GM10248 (cell line): ENCODE results near the gene TRAP1.
"Not testable (repeated sequence)": the region's sequence is repeated elsewhere in the genome, so short reads cannot be mapped to it uniquely, and the experiment has no call there.

Experiments
- CTCF ChIA-PET: fragments of 300-600 bp; sonication (Branson Sonifier 250); formaldehyde crosslinking; extraction: SDS; loops from one replicate; lab custom pipeline; 2021; ENCODE audit warnings: antibody characterized with exemption; lab: Yijun Ruan, JAX
- POLR2A ChIA-PET: fragments of 350-650 bp; sonication (Branson Sonifier 250); formaldehyde crosslinking; extraction: SDS; loops from one replicate; lab custom pipeline; 2020; ENCODE audit warnings: antibody characterized with exemption; lab: Yijun Ruan, JAX
- DNase-seq: peaks from one replicate; pipeline ENCODE4 v3.0.0; 2012; ENCODE audit errors: extremely low spot score
- CTCF ChIP-seq: IDR thresholded peaks from 2 replicates; pipeline ENCODE4 v1.5.1; 2012; ENCODE audit warnings: mild to moderate bottlenecking, low read depth; ENCODE audit errors: extremely low read depth, missing control alignments, control extremely low read depth

The TRAP1 gene

GRCh38 chr16:3718628-3719027 is 1.3 kb upstream of the TRAP1 start:
- ChIA-PET POLR2A (no interaction called here), CTCF (interaction anchor here (0.9 kb wide), 1 partner anchor 31 kb away, joined by 3 read pairs; no protein-coding TSS in a partner anchor)
- no peak for TF ChIP-seq CTCF
- DNase-seq, result no peak

DNA sequence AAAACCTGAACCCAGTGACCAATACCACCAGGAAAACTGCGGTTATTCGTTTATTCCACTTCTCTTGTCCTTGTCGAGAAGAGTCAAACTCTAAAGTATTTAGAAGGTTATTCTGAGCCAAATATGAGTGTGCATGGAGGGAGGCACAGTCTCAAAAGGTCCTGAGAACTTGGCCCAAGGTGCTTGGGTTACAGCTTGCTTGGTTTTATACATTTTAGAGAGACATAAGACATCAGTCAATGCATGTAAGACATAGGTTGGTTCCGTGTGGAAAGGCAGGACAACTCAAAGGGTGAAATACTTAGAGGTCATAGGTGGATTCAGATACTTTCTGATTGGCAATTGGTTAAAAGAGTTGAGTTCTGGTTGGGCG is 681 bp upstream of the TRAP1 start:
- no peak for DNase-seq
- no peak for TF ChIP-seq CTCF
- CTCF ChIA-PET, result interaction anchor here (0.9 kb wide), 1 partner anchor 30 kb away, joined by 3 read pairs; no protein-coding TSS in a partner anchor
- POLR2A ChIA-PET, result interaction anchor here (0.5 kb wide), 1 partner anchor 1045 kb away, joined by 3 read pairs; no protein-coding TSS in a partner anchor

- peak; percentile 49 for DNase-seq
- CTCF ChIA-PET, result no interaction called here
- POLR2A ChIA-PET, result interaction anchor here (0.7 kb wide), 1 partner anchor 29 kb away, joined by 3 read pairs; no protein-coding TSS in a partner anchor
- TF ChIP-seq CTCF, result no peak
These were observed 491 bp downstream of the TRAP1 start for GRCh38 chr16:3716831-3717234.

DNA sequence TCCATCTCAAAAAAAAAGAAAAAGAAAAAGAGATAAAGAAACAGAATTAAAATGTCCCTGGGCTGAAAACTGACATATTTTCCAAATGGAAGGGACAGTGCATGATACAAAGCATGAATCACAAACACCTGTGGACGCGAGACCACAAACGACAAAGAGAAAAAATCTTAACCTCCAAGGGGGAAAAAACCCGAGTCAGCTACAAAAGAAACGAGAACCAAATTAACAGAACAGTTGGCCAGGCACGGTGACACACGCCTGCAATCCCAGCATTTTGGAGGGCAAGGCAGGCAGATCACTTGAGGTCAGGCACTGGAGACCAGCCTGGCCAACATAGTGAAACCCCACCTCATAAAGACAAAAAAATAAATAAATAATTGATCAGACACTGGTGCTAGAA is 1.9 kb downstream of the TRAP1 start:
- ChIA-PET CTCF (no interaction called here), POLR2A (no interaction called here)
- no peak for TF ChIP-seq CTCF
- DNase-seq, result no peak

GRCh38 chr16:3714378-3714777 is 2.9 kb downstream of the TRAP1 start:
- CTCF ChIA-PET, result interaction anchor here (1.2 kb wide), 1 partner anchor 27 kb away, joined by 4 read pairs; no protein-coding TSS in a partner anchor
- POLR2A ChIA-PET, DNase-seq: not testable (repeated sequence)

- CTCF ChIA-PET, result interaction anchor here (0.7 to 1.3 kb wide), 5 partner anchors 9 to 166 kb away, joined by 3 to 4 read pairs (median 3); no protein-coding TSS in a partner anchor
These were observed 3.6 kb downstream of the TRAP1 start for GRCh38 chr16:3713587-3714242.

More at GRCh38 chr16:3713587-3714242, 3.6 kb downstream of the TRAP1 start:
- TF ChIP-seq CTCF, result no peak
- no peak for DNase-seq
- POLR2A ChIA-PET, result no interaction called here
